PC-9 (cell line): ENCODE data around the gene ATP5MK. TPM values are rescaled to one million over a fixed set of nuclear protein-coding genes. Genes with fewer than 3 reads are reported as not detected.
"Not testable (repeated sequence)": the region's sequence is repeated elsewhere in the genome, so short reads cannot be mapped to it uniquely, and the experiment has no call there.

Source experiments
- BruUV-seq: library from RNA; stranded (reverse); fragments of 400-500 nt; replicated peaks from 2 replicates; lab custom pipeline; 2021; lab: Mats Ljungman, UMichigan
- CTCF ChIA-PET: fragments of 300-600 bp; sonication (Branson Sonifier 250); formaldehyde crosslinking; loops from one replicate; lab custom pipeline; 2022; ENCODE audit warnings: antibody characterized with exemption; lab: Charles Lee
- POLR2A ChIA-PET: fragments of 300-600 bp; sonication (Branson Sonifier 250); formaldehyde crosslinking; loops from one replicate; lab custom pipeline; 2022; ENCODE audit warnings: antibody characterized with exemption; ENCODE audit not compliant: unreplicated experiment; lab: Charles Lee
- DNase-seq, 2 experiments: peaks; one replicate each; pipeline versions ENCODE4 v3.0.0 to v3.0.0-alpha.2; 2015 to 2022; ENCODE audit warnings: mixed read lengths in 1 of 2
- H2AFZ ChIP-seq: fragments of 200-600 bp; sonication (generic); 2 replicates; pipeline ENCODE4 v1.8.1; 2017; ENCODE audit warnings: antibody characterized with exemption
- H3F3A ChIP-seq: fragments of 200-600 bp; sonication (generic); 2 replicates; pipeline ENCODE4 v1.8.1; 2017; ENCODE audit warnings: antibody characterized with exemption, mild to moderate bottlenecking, low read depth; ENCODE audit not compliant: insufficient read depth
- H3K27ac ChIP-seq: fragments of 200-600 bp; sonication (generic); 2 replicates; pipeline ENCODE4 v1.6.1; 2016; ENCODE audit warnings: mixed run types
- H3K27me3 ChIP-seq: fragments of 200-600 bp; sonication (generic); 2 replicates; pipeline ENCODE4 v1.6.1; 2016; ENCODE audit warnings: low read depth, mixed run types; ENCODE audit not compliant: insufficient read depth
- H3K36me3 ChIP-seq: fragments of 200-600 bp; sonication (generic); 2 replicates; pipeline ENCODE4 v1.6.1; 2016; ENCODE audit warnings: low read depth, mixed run types
- H3K4me1 ChIP-seq: fragments of 200-600 bp; sonication (generic); replicated peaks from 2 replicates; pipeline ENCODE4 v1.6.1; 2016; ENCODE audit warnings: mixed run types; ENCODE audit not compliant: insufficient read depth
- H3K4me2 ChIP-seq: fragments of 200-600 bp; sonication (generic); 2 replicates; pipeline ENCODE4 v1.6.1; 2017; ENCODE audit warnings: mixed run types
- H3K4me3 ChIP-seq: fragments of 200-600 bp; sonication (generic); 2 replicates; pipeline ENCODE4 v1.6.1; 2016; ENCODE audit warnings: mixed run types
- H3K79me2 ChIP-seq: fragments of 200-600 bp; sonication (generic); 2 replicates; pipeline ENCODE4 v1.6.1; 2017; ENCODE audit warnings: low read depth, mixed run types
- H3K9me2 ChIP-seq: fragments of 200-600 bp; sonication (generic); 2 replicates; pipeline ENCODE4 v1.8.1; 2017; ENCODE audit warnings: mild to moderate bottlenecking; ENCODE audit not compliant: insufficient read depth
- H3K9me3 ChIP-seq: fragments of 200-600 bp; sonication (generic); 2 replicates; pipeline ENCODE4 v1.8.1; 2016; ENCODE audit warnings: low read depth; ENCODE audit not compliant: insufficient read depth
- H4K20me1 ChIP-seq: fragments of 200-600 bp; sonication (generic); 2 replicates; pipeline ENCODE4 v1.8.1; 2017; ENCODE audit not compliant: insufficient read depth
- CTCF ChIP-seq: fragments of 200-600 bp; sonication (generic); conservative IDR thresholded peaks from 2 replicates; pipeline ENCODE4 v1.6.1; 2017; ENCODE audit warnings: mixed run types, antibody characterized with exemption, mild to moderate bottlenecking, moderate library complexity
- EZH2 ChIP-seq: fragments of 200-600 bp; sonication (generic); IDR thresholded peaks from 2 replicates; pipeline ENCODE4 v1.8.0; 2017; ENCODE audit warnings: antibody characterized with exemption, low read depth
- intact Hi-C: fragments of 100-400 bp; cut with micrococcal nuclease; formaldehyde crosslinking; loops from one replicate; pipeline ENCODE4 v1.10.0; 2022; ENCODE audit not compliant: unreplicated experiment
- total RNA-seq: library from RNA; stranded (reverse); gene quantifications from 2 replicates; pipeline ENCODE4 v1.2.3, GENCODE V29; 2021

Gene ATP5MK
- total RNA-seq, 1 experiment from 2014 or later, result 230 TPM

- Histone ChIP-seq H4K20me1 (no peaks in the 10 kb centered on the region), H3K36me3 (no peaks in the 10 kb centered on the region), H3K27ac (no peak overlapping the region), H3K4me3 (no peak overlapping the region), H3F3A (peaks cover under 1% of the 10 kb centered on the region; the same call in 1 of the 2 replicates), H3K9me3 (no peaks in the 10 kb centered on the region), H3K4me2 (no peak overlapping the region), H3K9me2 (no peaks in the 10 kb centered on the region), H3K27me3 (no peaks in the 10 kb centered on the region), H2AFZ (no peak overlapping the region), H3K79me2 (no peaks in the 10 kb centered on the region), H3K4me1 (peaks cover 5% of the 10 kb centered on the region; the same call in 1 of the 2 replicates)
- TF ChIP-seq CTCF (no peak), EZH2 (no peak)
- no TSS peak for BruUV-seq
- DNase-seq, result no peak
- ChIA-PET CTCF (no interaction called here), POLR2A (no interaction called here)
- intact Hi-C loops, result no loop called here
Observed at GRCh38 chr10:103355906-103356599, 40.2 kb downstream of the ATP5MK start.

- H4K20me1 ChIP-seq, H3K4me2 ChIP-seq, H3K4me3 ChIP-seq, H3F3A ChIP-seq, H2AFZ ChIP-seq, H3K9me2 ChIP-seq, H3K79me2 ChIP-seq, BruUV-seq, H3K27me3 ChIP-seq, CTCF ChIA-PET, H3K4me1 ChIP-seq, H3K9me3 ChIP-seq, H3K36me3 ChIP-seq, intact Hi-C loops, DNase-seq, POLR2A ChIA-PET, H3K27ac ChIP-seq: not testable (repeated sequence)
Observed at GRCh38 chr10:103354567-103354966, 41.7 kb downstream of the ATP5MK start.

DNA sequence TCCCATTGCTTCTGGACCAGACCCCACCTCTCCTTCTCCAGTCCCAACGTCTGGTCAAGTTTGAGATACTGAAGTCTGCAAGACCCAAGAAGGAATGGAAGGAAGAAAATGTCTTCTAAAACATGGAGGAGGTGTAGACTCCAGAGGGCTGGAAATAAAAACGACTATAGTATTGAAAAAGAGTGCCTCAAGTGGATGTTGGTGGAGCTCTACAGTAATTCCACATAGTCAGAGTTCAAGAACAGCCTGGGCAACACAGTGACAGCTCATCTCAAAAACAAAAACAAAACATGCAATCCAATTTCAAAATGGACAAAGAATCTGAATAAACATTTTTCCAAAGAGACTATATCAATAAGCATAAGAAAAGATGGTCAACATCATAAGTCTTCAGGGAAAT lies 43.0 kb downstream of the ATP5MK start:
- no peak for DNase-seq
- peaks cover 5% of the 10 kb centered on the region; the same call in 1 of the 2 replicates for H3K4me1 ChIP-seq
- H3K27me3 ChIP-seq, result no peaks in the 10 kb centered on the region
- POLR2A ChIA-PET, result interaction anchor here (0.5 kb wide), 1 partner anchor 160 kb away, joined by 4 read pairs; the partner anchor contains the start of gene NT5C2
- no peaks in the 10 kb centered on the region; the same call in 1 of the 2 replicates for H3F3A ChIP-seq
- H3K4me2 ChIP-seq, result no peak overlapping the region
- no peak overlapping the region for H2AFZ ChIP-seq
- CTCF ChIA-PET, result no interaction called here
- TF ChIP-seq EZH2 (no peak), CTCF (no peak)
- no peaks in the 10 kb centered on the region for H4K20me1 ChIP-seq
- H3K79me2 ChIP-seq, result peaks cover 10% of the 10 kb centered on the region; the same call in 1 of the 2 replicates
- H3K9me2 ChIP-seq, result no peaks in the 10 kb centered on the region
- no peak overlapping the region for H3K27ac ChIP-seq
- intact Hi-C loops, result no loop called here
- no TSS peak for BruUV-seq
- H3K4me3 ChIP-seq, result no peak overlapping the region
- no peaks in the 10 kb centered on the region for H3K36me3 ChIP-seq
- no peaks in the 10 kb centered on the region for H3K9me3 ChIP-seq
